ENCODE results near the gene PLA2G2E. TPM values are rescaled to one million over a fixed set of nuclear protein-coding genes. Genes with fewer than 3 reads are reported as not detected.

PLA2G2E gene, protein sequence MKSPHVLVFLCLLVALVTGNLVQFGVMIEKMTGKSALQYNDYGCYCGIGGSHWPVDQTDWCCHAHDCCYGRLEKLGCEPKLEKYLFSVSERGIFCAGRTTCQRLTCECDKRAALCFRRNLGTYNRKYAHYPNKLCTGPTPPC
- not detected in 5 replicates for total RNA-seq (2022; extraction: Qiagen RNA extraction; ENCODE audit: low read depth)

DNA sequence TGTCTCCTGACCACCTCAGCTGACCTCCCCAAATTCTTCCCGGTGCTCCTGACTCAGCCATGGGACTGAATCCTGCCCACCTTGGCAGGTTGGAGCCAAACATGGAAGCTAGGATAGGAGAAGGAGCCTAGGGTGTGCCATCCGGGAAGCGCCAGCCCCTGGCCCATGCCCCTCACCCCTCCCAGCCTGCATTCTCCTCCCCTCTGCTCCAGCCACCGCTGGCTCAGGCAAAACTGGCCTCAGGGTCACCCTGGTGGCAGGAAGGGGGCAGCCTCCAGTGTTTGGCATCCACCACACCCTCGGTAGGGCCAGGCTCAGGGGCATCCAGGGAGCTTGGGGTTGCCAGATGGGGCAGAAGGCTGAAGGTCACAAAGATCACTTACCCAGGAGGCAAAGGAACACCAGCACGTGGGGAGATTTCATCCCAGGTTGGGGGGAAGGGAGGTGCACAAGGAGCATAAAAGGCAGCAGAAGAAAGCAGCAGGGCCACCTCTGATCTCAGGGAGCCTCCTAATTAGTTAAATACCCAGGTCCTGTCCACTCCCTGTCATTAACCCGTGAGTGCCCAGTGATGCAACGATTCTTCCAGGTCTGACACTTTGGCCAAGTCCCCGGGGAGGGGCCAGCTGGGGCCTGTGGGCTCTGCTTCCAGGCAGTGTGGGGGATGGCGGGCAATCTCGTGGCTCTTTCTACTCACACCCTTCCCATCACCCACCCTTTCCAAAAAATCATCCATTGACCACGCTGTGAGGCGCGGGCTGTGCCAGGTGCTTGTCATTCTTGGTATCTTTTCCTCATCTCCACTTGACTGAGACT is at the start of gene PLA2G2E:
Gene PLA2G2E (minus strand): TSS at position 481 of the 816 bp plus-strand sequence. CDS start 58 bp downstream, at position 423.

DNA sequence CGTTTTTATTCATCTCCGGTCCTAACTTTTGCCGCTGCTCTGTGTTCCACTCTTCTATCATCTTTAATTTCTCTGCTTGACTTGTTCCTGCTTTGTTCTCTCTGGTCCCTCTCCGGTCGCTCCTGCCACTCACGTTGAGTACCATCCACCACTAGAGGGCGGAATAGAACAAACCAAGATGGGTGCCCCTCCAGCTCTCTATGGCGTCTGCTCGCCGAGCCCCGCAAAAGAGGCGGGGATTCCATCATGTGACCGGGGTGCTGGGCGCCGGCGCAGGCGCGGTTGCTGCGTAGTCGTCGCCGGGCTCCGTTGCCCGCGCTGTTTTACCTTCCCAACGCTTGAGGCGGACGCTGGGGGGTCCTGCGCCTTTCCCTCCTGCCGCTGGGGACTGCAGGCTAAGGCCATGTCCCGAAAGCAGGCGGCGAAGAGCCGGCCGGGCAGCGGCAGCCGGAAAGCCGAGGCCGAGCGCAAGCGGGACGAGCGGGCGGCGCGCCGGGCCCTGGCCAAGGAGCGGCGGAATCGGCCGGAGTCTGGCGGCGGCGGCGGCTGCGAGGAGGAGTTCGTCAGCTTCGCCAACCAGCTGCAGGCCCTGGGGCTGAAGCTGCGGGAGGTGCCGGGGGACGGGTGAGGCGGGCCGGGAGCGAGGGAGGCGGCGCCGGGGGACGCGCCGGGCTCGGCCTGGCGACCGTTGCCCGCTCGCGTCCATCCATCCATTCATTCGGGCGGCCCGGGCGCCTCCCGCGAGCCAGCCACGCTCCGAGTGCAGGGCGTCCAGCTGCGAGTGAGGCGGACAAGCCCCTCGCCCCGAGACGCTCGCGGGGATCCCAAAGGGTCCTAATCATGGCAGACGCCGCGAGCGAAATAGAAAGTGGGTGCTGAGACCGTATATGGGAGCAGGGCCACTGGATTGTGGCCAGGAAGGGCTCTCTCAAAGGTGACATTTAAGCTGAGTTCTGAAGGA is 41.0 kb downstream of the PLA2G2E start, which contains the start of gene OTUD3:
Gene OTUD3 (plus strand): TSS at position 285 of the 961 bp plus-strand sequence. CDS start 119 bp downstream, at position 404.

Other genes with a start within 250 kb of the PLA2G2E start
- gene TMCO4, start 123.7 kb downstream of the PLA2G2E start, total RNA-seq (2022; extraction: Qiagen RNA extraction; ENCODE audit: low read depth), result 3.9 to 7.6 TPM (median 6.7 TPM) in 5 replicates
- not detected in 5 replicates for gene RNF186, start 108.3 kb downstream of the PLA2G2E start, total RNA-seq (2022; extraction: Qiagen RNA extraction; ENCODE audit: low read depth)
- gene OTUD3, start 41.2 kb downstream of the PLA2G2E start, total RNA-seq (2022; extraction: Qiagen RNA extraction; ENCODE audit: low read depth), result 2.9 to 3.8 TPM (median 3.2 TPM) in 5 replicates
- gene PLA2G2A, start 56.0 kb upstream of the PLA2G2E start, total RNA-seq (2022; extraction: Qiagen RNA extraction; ENCODE audit: low read depth), result not detected in 5 replicates
- gene PLA2G5, start 146.6 kb upstream of the PLA2G2E start, total RNA-seq (2022; extraction: Qiagen RNA extraction; ENCODE audit: low read depth), result not detected in 5 replicates
- gene PLA2G2D, start 195.9 kb upstream of the PLA2G2E start, total RNA-seq (2022; extraction: Qiagen RNA extraction; ENCODE audit: low read depth), result not detected in 5 replicates
- gene PLA2G2F, start 215.7 kb upstream of the PLA2G2E start, total RNA-seq (2022; extraction: Qiagen RNA extraction; ENCODE audit: low read depth), result not detected in 5 replicates